H9 (cell line): ENCODE measurements around the gene ERAP2. TPM values are rescaled to one million over a fixed set of nuclear protein-coding genes. Genes with fewer than 3 reads are reported as not detected.

Experiments
- DNase-seq: peaks from one replicate; pipeline ENCODE4 v3.0.0-alpha.2; 2017
- H2AFZ ChIP-seq: one replicate; pipeline ENCODE4 v1.6.1; 2013; ENCODE audit warnings: mild to moderate bottlenecking, low read length, control low read depth, moderate library complexity
- H2AK5ac ChIP-seq: 2 replicates; pipeline ENCODE4 v1.6.1; 2013; ENCODE audit warnings: low read length, control low read depth, mixed read lengths; ENCODE audit not compliant: insufficient read length
- H2BK120ac ChIP-seq: one replicate; pipeline ENCODE4 v1.6.1; 2013; ENCODE audit warnings: low read depth, mild to moderate bottlenecking, low read length, control low read depth, inconsistent platforms; ENCODE audit not compliant: poor library complexity, severe bottlenecking
- H2BK12ac ChIP-seq: 2 replicates; pipeline ENCODE4 v1.6.1; 2013; ENCODE audit warnings: low read length, control low read depth, mixed read lengths, low read depth; ENCODE audit not compliant: insufficient read length
- H2BK15ac ChIP-seq: 2 replicates; pipeline ENCODE4 v1.6.1; 2013; ENCODE audit warnings: low read depth, low read length, control low read depth
- H2BK20ac ChIP-seq: one replicate; pipeline ENCODE4 v1.6.1; 2013; ENCODE audit warnings: low read depth, mild to moderate bottlenecking, low read length, control low read depth, inconsistent platforms; ENCODE audit not compliant: poor library complexity, severe bottlenecking
- H2BK5ac ChIP-seq: 2 replicates; pipeline ENCODE4 v1.6.1; 2013; ENCODE audit warnings: low read length, control low read depth, mixed read lengths; ENCODE audit not compliant: insufficient read length
- H3K14ac ChIP-seq: 2 replicates; pipeline ENCODE4 v1.6.1; 2013; ENCODE audit warnings: low read length, control low read depth; ENCODE audit not compliant: insufficient read depth
- H3K18ac ChIP-seq: 2 replicates; pipeline ENCODE4 v1.6.1; 2013; ENCODE audit warnings: low read depth, mild to moderate bottlenecking, mixed read lengths, low read length, control low read depth; ENCODE audit not compliant: insufficient read length
- H3K23ac ChIP-seq: 2 replicates; pipeline ENCODE4 v1.6.1; 2013; ENCODE audit warnings: low read length, control low read depth, mixed read lengths, low read depth; ENCODE audit not compliant: insufficient read length
- H3K23me2 ChIP-seq: 2 replicates; pipeline ENCODE4 v1.6.1; 2013; ENCODE audit warnings: low read depth, mild to moderate bottlenecking, mixed read lengths, low read length, control low read depth; ENCODE audit not compliant: insufficient read length, poor library complexity, severe bottlenecking
- H3K27ac ChIP-seq: 2 replicates; pipeline ENCODE4 v1.5.1; 2013; ENCODE audit warnings: low read length, control low read depth, mixed read lengths, low read depth; ENCODE audit not compliant: insufficient read length
- H3K27me3 ChIP-seq: 2 replicates; pipeline ENCODE4 v1.6.1; 2013; ENCODE audit warnings: low read length, control low read depth, inconsistent platforms; ENCODE audit not compliant: insufficient read depth
- H3K4ac ChIP-seq: 2 replicates; pipeline ENCODE4 v1.6.1; 2013; ENCODE audit warnings: low read depth, mild to moderate bottlenecking, control low read depth, inconsistent platforms, low read length, moderate library complexity
- H3K4me1 ChIP-seq: 2 replicates; pipeline ENCODE4 v1.6.1; 2013; ENCODE audit warnings: low read length, control low read depth, inconsistent platforms; ENCODE audit not compliant: insufficient read depth
- H3K4me2 ChIP-seq: 2 replicates; pipeline ENCODE4 v1.6.1; 2013; ENCODE audit warnings: low read length, control low read depth, mixed read lengths; ENCODE audit not compliant: insufficient read length, insufficient read depth
- H3K56ac ChIP-seq: 2 replicates; pipeline ENCODE4 v1.6.1; 2013; ENCODE audit warnings: low read depth, mild to moderate bottlenecking, mixed read lengths, low read length, control low read depth; ENCODE audit not compliant: insufficient read length
- H3K79me1 ChIP-seq: 2 replicates; pipeline ENCODE4 v1.6.1; 2013; ENCODE audit warnings: low read depth, mild to moderate bottlenecking, moderate library complexity, low read length, control low read depth, inconsistent platforms; ENCODE audit not compliant: insufficient read depth, poor library complexity, severe bottlenecking
- H3K79me2 ChIP-seq: 2 replicates; pipeline ENCODE4 v1.6.1; 2013; ENCODE audit warnings: low read length, control low read depth, inconsistent platforms; ENCODE audit not compliant: insufficient read depth
- H3K9ac ChIP-seq: 2 replicates; pipeline ENCODE4 v1.6.1; 2013; ENCODE audit warnings: low read length, control low read depth, mixed read lengths; ENCODE audit not compliant: insufficient read length; ENCODE audit errors: extremely low read depth
- H3K9me3 ChIP-seq: one replicate; pipeline ENCODE4 v1.6.1; 2013; ENCODE audit warnings: low read depth, low read length, inconsistent platforms; ENCODE audit not compliant: control insufficient read depth
- H3T11ph ChIP-seq: one replicate; pipeline ENCODE4 v1.6.1; 2013; ENCODE audit warnings: mild to moderate bottlenecking, low read length, control low read depth, inconsistent platforms
- H4K20me1 ChIP-seq: one replicate; pipeline ENCODE4 v1.6.1; 2013; ENCODE audit not compliant: control insufficient read depth, insufficient read length, insufficient read depth
- H4K5ac ChIP-seq: 2 replicates; pipeline ENCODE4 v1.6.1; 2013; ENCODE audit warnings: low read depth, mild to moderate bottlenecking, mixed read lengths, low read length, control low read depth; ENCODE audit not compliant: insufficient read length
- H4K8ac ChIP-seq: replicated peaks from 2 replicates; pipeline ENCODE4 v1.6.1; 2013; ENCODE audit warnings: low read length, control low read depth, mixed read lengths, low read depth; ENCODE audit not compliant: insufficient read length
- H4K91ac ChIP-seq: 2 replicates; pipeline ENCODE4 v1.6.1; 2013; ENCODE audit warnings: low read depth, mild to moderate bottlenecking, moderate library complexity, mixed read lengths, low read length, control low read depth; ENCODE audit not compliant: insufficient read length
- H3K27ac Mint-ChIP-seq, 3 experiments: 2 replicates in 2 of 3; 3 replicates in 1 of 3; pipeline ENCODE4 v1.8.0; 2020 to 2021; ENCODE audit warnings: mixed read lengths in 3 of 3, mild to moderate bottlenecking in 1 of 3, moderate library complexity in 1 of 3
- H3K27me3 Mint-ChIP-seq: 2 replicates; pipeline ENCODE4 v1.8.0; 2021; ENCODE audit warnings: low read depth, mild to moderate bottlenecking, moderate library complexity, mixed read lengths
- H3K36me3 Mint-ChIP-seq, 3 experiments: 2 replicates in 2 of 3; 3 replicates in 1 of 3; pipeline ENCODE4 v1.8.0; 2020 to 2021; ENCODE audit warnings: low read depth in 3 of 3, mixed read lengths in 3 of 3; ENCODE audit not compliant: insufficient read depth in 1 of 3
- H3K4me1 Mint-ChIP-seq, 2 experiments: 2 replicates each; pipeline ENCODE4 v1.8.0; 2020; ENCODE audit warnings: mixed read lengths in 2 of 2
- H3K4me3 Mint-ChIP-seq, 2 experiments: 2 replicates in 1 of 2; 3 replicates in 1 of 2; pipeline ENCODE4 v1.8.0; 2020 to 2021; ENCODE audit warnings: mild to moderate bottlenecking in 2 of 2, mixed read lengths in 2 of 2, moderate library complexity in 1 of 2
- H3K9me3 Mint-ChIP-seq, 2 experiments: 2 replicates in 1 of 2; 3 replicates in 1 of 2; pipeline ENCODE4 v1.8.0; 2020; ENCODE audit warnings: mild to moderate bottlenecking in 2 of 2, mixed read lengths in 2 of 2, moderate library complexity in 1 of 2
- WGBS: extraction: QIAGEN DNeasy Blood & Tissue Kit; methylation state at CpG from one replicate; pipeline ENCODE4 v1.1.7; 2013; ENCODE audit warnings: missing lambda C conversion rate, low lambda C conversion rate, mixed read lengths; ENCODE audit not compliant: insufficient read length; ENCODE audit errors: extremely low coverage; 5-methylcytosine and 5-hydroxymethylcytosine counted together
- total RNA-seq: library from RNA; stranded (reverse); gene quantifications from 2 replicates; pipeline ENCODE4 v1.2.1, GENCODE V29; 2021
- TF ChIP-seq, protein P1 (sequence below): fragments of 200-600 bp; sonication (generic); conservative IDR thresholded peaks from 3 replicates; pipeline ENCODE4 v1.8.0; 2021; ENCODE audit warnings: antibody characterized with exemption, mild to moderate bottlenecking

Gene ERAP2
- total RNA-seq, 1 experiment from 2014 or later = 0.09 TPM

DNA sequence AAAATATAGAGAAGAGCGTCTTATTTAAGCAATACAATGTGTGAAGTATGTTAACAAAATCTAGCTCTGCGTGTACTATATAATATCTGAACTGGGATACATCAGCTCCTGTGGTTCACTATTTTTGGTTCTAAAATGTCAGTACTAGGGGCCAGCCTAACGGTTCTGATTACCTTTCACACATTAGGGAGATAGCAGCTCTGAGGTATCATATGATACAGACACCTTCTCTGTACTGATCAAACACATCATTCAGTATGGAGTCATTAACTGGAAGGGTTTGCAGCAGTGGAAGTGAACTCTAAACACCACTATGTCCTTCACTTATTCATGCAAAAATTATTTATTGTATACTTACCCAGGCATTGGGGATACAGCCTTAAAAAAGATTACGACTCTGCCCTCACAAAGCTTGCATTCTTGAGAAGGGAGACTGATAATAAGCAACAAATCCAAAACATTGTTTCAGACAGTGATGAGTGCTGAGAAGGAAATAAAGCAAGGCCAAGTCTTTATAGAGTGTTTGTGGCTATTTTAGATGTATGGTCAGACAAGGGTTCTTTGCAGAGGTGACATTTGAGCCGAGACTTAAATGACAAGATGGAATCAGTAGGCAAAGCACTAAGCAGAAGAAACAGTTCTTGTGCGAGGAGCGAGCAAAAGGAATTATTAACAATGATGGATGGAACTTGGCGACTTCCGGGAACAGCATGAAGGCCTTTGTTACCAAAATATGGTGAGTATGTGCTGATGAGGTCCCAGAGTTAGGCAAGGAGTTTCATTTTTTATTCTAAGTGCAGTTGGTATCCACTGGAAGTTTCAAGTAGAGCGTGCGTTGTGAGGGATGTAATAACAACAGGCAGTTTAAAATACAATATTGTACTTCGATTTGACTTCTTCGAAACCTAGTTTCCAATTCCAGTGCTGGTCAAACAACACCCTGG lies 57.7 kb downstream of the ERAP2 start:
- H3K4ac ChIP-seq = no peak overlapping the region
- peak overlapping the region; percentile 52 for H3K9ac ChIP-seq
- H2BK12ac ChIP-seq = no peak overlapping the region
- peak overlapping the region; percentile 86 for H3K4me2 ChIP-seq
- no peak overlapping the region for H3K56ac ChIP-seq
- no peaks in the 10 kb centered on the region for H4K20me1 ChIP-seq
- peak overlapping the region; percentile 61; the same call in 1 of the 2 replicates for H3K14ac ChIP-seq
- H3K9me3 ChIP-seq = no peaks in the 10 kb centered on the region
- no peak overlapping the region for H4K5ac ChIP-seq
- H3T11ph ChIP-seq = no peak overlapping the region
- no peak overlapping the region for H4K91ac ChIP-seq
- WGBS = no CpG with 5 or more reads among the region's 13 CpGs
- peak overlapping the region; percentile 88 for H3K4me3 Mint-ChIP-seq
- no peak overlapping the region for H3K18ac ChIP-seq
- H3K4me1 Mint-ChIP-seq = peaks cover 18 to 21% of the 10 kb centered on the region in 2 experiments
- TF ChIP-seq, protein P1, sequence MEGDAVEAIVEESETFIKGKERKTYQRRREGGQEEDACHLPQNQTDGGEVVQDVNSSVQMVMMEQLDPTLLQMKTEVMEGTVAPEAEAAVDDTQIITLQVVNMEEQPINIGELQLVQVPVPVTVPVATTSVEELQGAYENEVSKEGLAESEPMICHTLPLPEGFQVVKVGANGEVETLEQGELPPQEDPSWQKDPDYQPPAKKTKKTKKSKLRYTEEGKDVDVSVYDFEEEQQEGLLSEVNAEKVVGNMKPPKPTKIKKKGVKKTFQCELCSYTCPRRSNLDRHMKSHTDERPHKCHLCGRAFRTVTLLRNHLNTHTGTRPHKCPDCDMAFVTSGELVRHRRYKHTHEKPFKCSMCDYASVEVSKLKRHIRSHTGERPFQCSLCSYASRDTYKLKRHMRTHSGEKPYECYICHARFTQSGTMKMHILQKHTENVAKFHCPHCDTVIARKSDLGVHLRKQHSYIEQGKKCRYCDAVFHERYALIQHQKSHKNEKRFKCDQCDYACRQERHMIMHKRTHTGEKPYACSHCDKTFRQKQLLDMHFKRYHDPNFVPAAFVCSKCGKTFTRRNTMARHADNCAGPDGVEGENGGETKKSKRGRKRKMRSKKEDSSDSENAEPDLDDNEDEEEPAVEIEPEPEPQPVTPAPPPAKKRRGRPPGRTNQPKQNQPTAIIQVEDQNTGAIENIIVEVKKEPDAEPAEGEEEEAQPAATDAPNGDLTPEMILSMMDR = no peak
- peaks cover 18% of the 10 kb centered on the region for H3K27me3 Mint-ChIP-seq
- no peak overlapping the region for H2AFZ ChIP-seq
- no peak overlapping the region for H2BK120ac ChIP-seq
- no peak overlapping the region for H3K23ac ChIP-seq
- no peak overlapping the region for H2BK5ac ChIP-seq
- H3K79me2 ChIP-seq = no peaks in the 10 kb centered on the region
- H3K79me1 ChIP-seq = no peaks in the 10 kb centered on the region
- H3K27ac Mint-ChIP-seq = peak overlapping the region; percentile 5 to 88 (median 35)
- no peak overlapping the region for H2BK20ac ChIP-seq
- DNase-seq = no peak
- no peak overlapping the region for H4K8ac ChIP-seq
- no peak overlapping the region for H2AK5ac ChIP-seq
- H3K23me2 ChIP-seq = peaks cover 13% of the 10 kb centered on the region
- H3K4me1 ChIP-seq = peaks cover 2% of the 10 kb centered on the region; the same call in 1 of the 2 replicates
- no peaks in the 10 kb centered on the region; the same call in none of the 2 replicates for H3K27me3 ChIP-seq
- H3K36me3 Mint-ChIP-seq = no peaks in the 10 kb centered on the region
- H2BK15ac ChIP-seq = no peak overlapping the region
- H3K9me3 Mint-ChIP-seq = no peaks in the 10 kb centered on the region; a peak in 2 of 5 replicates
- no peak overlapping the region for H3K27ac ChIP-seq
